GM19035 (cell line): ENCODE data around the gene KCNIP2.

Experiments used
- ATAC-seq: cut with Tn5 transposase; IDR thresholded peaks from one replicate; pipeline ENCODE4 v1.9.1; 2021; ENCODE audit not compliant: unreplicated experiment

The KCNIP2 gene

DNA sequence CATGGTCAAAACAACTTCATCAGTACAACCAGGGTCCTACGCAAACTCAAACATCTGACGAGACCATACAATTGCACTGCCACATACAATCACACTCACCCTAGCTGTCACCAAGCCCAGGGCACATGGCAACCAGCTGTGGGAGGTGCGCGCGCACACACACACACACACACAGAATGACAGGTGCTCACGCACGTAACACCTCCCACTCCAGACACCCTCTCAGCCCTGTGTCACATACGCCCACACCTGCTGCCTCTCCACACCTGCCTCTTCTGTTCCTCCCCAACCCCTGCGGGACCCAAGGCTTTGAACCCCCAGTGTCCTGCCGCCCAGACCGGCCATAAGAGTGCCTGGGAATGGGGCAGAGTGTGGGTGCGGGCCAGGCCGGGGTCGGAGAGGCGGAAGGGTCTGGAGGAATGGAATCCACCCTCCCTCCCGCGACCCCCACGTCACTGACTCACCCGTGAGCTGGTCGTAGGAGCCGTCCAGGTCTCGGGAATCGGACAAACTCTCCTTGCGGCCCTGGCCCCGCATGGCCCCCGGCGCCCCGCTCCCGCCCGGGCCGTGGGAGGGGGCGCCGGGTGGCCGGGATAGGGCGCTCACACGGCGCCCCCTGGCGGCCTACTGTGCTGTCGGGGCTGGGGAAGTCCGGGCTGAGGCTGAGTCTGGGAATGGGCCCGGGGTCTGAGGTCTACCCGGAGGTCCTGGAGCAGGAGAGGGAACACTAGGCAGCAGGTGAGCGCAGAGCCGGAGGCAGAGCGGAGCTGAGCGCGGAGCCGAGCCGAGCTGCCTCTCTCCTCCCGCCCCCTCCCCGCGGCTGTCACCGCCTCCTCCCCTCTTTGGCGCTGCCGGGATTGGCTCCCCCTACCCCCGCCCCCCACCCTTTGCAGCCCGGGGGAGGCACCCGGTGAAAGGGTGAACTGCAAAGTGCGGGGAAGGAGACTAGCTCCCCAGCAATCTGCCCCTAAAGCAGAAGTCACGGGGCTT is at the start of gene KCNIP2:
Gene KCNIP2, minus strand, starts transcription at position 769 of the 990 bp plus-strand sequence. Its CDS starts 232 bp downstream, at position 537.
- no peak for ATAC-seq

DNA sequence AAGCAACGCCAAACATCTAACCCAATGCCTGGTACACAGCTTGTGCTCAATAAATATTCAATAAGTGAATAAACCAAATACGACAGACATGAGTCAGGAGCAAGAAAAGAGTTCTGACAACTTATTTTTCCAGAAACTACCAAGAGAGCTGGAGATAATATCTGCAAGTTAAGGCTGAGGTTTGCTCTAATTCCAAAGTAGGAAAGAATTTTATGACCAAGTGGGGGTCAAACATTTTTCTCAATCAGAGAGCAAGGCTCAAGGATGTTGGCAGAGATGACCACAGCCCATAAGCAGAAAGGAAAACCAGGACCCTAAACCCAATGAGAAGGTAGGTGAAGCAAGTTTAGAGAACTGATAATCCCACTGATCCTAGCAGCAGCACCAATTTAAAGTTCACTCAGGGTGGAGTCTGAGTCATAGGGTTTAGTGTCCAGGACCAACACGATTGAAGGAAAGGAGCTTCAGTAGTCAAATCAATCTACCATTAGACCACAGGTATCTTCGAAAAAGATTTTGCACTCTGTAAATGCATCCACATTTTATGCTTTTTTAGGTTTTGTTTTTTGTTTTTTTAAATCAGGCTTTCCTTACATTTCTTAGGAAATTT is 49.3 kb upstream of the KCNIP2 start:
- no peak for ATAC-seq

DNA sequence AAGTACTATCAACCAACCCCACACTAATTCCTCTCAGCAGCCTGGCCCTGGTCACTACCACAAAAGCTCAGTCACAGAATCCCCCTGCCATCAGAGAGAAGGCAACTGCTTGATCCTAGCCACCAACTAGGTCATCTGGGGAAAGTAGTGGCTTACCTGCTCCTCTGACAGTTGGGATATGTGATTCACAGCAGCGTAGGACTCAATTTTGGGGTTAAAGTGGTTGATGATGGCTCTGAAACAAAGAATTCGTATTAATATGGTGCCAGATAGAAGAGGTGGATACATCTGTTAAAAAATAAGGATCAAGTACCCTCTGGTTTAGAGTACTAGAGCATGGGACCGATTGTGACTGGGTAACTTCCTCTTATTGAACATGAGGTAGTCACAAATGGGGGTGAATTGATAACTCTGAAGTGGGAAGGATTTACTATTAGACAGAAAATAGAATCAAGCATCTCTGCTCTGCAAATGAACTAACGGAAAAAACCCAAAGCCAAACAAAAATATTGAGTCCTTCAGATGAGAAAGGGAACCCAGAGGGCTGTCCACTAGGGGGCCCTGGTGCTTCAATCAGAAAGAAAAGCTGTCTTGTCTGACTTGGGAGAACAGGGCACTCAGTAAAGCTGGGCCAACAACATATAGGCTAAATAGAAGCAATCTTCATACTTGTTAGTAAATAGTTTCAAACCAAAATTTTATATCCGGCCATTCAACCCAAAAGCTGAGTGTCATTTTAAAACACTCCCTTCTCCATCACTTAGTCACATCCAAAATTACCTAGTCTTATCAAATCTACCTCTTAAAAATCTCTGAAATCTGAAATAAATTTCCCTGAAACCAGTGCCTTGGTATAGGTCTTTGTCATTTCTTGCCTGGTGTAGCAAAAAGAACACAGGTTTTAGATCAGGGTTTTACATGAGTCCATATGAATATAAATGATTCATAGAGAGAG is 45.9 kb upstream of the KCNIP2 start:
- ATAC-seq = peak; percentile 69

DNA sequence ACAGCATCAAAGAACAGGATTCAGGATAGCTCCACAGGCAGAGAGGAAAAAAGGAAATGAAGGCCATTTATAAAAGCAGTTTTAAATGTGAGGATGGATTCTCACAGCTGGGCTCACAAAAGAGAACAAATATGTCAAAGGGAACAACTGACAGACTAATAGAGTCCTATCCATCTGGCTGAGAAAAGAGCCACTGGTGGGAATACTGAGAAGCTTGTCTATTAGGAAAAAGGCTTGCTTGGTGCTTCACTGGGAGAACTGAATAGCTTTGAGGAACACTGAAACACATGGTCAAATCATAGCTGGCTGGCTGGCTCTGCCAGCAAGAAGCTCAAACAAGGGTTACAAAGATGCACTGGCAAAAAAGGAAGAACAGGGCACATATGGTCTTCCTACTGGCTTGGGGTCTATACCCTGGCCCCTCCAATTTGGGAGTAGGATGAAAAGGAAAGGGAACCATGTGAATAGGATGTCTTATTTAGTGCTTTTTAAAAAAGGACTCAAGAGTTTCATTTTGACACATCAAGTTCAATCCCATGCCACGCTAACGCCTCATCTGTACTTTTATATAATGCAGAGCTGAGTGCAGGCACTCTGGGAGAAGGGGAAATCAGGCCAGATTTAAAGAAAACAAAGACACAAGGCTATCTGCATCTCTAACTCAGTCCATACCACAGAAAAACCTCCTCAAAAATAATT is 44.8 kb upstream of the KCNIP2 start:
- no peak for ATAC-seq

DNA sequence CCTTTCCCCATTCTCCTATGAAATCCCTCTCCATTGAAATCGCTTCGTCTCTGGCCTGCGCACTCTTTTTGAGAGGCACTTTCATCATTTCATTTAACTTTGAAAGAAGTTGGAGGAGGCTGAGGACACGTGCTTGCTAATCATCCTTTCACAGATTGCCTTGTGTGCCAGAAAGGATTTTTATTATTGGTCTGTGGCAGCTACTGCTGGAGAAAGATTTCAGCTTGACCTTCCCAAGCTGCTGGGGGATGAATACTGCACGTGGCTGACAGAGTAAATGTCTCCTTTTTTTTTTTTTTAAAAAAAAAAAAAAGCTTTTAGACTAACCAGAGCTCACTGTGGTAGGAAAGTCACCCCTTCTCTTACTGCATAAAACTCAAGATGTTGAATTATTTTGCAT is 44.2 kb upstream of the KCNIP2 start:
- no peak for ATAC-seq

DNA sequence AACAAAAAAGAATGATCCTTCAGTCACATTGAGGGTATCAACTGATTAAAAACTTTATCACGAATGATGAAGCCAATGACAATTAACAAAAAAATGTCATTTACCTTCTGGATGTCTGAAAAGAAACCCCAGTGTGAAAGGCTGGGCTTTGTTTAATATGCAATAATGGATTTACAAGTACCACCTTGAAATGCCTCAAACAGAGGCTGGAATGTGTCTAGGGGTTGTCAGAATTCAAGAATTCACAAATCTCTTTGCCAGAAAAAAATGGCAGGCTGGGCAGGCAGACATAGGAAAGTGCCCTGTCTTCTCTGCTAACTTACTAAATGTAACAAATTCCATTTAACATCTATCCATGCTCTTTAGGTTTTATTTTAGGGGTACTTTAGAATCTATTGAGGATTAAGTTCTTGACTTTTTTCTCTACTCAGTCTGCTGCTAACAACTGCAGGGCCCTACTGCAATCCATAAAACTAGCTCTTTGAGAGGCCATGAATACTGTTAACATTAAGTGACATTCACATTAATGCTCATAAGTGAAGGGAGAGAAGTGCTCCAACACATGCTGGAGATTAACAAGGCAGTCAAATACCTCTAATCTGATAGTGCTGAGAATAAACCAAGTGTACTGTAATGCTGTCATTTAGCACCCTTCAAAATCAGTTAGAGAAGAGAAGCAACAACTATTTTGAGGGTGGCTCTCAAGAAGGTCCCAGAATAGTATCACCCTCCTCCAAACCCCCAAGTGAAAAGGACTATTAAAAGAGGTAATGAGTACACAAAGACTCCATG is 43.1 kb upstream of the KCNIP2 start:
- no peak for ATAC-seq

DNA sequence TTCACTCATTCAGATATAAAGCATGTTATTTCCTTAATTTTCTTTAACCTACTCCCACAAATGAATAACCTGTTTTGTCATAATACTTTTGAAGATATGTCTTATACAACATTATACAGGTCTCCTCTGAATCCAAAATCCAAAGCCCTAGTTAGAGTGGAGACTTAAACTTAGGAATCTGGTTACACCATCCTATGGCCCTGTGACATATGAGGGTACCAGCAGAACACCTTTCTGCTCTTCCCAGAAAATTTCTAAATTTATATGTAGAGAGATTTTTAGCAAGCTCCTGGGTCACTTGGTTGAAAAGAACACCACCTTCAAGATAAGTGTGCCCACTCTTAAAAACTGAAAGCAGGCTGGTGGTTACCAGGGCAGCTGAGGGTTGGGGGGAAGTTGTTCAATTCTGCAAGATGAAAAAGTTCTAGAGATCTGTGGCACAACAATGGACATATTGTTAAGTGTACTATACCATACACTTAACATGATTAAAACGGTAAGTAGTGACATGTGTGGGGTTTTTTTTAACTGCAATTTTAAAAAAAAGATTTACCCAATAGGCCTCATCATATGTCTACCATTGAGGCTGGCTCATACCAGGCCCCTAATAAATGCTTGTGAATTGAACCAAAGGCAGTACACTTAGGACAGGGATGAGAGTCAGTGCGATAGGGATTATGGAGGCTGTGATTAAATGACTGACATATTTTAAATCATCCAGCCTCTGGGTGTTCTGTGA is 37.6 kb upstream of the KCNIP2 start:
- no peak for ATAC-seq

DNA sequence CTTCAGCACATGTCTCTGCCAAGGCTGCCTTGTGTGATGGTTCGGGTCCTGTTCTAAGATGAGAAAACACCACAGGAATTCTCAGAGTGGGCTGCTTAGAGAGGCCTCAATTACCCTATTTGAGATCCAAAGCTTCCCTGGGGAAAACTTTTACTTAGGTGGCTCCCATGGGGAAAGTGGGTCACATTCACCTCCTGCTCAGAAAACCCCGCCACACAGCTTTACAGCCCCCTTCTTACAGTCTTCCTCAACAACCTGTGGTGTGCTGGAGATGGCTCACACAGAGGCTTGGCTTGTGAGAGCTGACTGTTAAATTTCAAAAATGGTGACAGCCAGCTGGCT is 36.6 kb upstream of the KCNIP2 start:
- no peak for ATAC-seq

DNA sequence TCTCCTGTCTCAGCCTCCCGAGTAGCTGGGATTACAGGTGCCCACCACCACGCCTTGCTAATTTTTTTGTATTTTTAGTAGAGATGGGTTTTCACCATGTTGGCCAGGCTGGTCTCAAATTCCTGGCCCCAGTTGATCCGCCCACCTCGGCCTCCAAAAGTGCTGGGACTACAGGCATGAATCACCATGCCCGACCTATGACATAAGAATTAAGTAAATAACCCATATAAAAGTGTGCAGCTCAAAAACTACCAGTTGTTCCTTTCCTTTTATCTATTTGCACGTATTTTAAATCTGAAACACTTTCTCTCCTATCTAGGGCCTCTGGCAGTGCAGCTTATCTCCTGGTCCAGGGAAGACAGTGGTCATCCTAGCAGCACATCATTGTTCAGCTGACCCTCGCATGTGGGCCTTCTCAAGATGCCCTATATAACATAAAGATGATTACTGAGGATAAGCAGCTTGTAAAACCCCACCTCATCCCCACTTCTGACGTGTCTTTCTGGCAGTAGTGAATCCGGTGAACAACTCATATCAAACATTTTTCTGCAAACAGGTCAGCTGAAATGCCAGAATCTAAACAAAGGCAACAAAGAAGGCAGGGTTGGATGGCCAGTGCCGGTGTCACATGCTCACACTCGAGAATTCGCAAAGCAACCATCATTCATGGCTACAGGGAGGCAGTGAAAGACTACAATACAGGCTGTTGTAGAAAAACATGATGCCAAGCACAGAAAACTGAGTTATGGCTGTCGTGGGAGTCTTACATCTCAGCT is 36.0 kb upstream of the KCNIP2 start:
- no peak for ATAC-seq

DNA sequence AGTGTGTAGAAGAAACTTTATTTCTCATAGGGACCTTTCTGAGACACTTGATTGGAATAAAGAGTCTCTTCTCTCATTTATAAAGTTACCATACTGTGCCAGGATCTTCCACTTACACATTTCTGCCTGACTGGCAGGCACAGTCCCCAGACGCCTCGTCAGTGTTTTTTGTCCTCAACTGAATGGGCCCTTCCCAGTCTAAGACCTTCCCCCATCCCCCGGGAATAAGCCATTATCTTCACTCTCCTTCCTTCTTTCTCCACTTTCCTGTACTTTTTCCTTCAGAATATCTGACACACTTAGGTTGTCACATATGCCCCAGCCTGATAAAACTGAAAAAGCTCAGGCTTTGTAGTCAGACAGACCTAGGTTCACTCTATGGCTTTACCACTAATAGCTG is 35.3 kb upstream of the KCNIP2 start:
- no peak for ATAC-seq

DNA sequence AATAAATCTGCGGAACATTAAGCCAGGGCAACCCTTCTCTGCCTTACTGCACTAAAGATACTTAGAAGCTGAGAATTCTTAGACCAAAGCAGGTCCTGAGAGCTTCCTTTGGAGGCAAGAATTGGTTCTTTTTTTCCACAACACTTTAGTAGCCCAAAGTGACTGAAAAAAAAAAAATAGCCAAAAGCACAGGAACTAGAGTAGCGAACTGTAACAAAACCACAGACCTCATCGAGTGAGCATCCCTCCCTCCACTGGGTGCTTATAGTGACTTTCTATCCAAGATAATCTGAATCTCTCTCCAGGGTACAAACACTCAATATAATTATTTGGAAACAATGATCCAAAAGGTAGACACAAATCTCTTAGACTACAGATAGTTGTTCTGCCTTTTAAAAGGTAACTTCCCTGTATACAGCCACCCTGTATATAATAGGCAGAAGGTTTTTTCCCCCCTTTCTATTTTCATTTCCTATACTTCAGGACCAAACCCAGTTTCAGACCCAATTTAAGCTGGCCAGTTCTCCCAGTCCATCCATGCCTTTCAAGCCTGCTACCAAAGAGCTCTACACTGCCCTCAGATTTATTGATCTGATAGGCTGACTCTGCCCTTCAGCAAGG is 31.6 kb upstream of the KCNIP2 start:
- ATAC-seq = no peak

DNA sequence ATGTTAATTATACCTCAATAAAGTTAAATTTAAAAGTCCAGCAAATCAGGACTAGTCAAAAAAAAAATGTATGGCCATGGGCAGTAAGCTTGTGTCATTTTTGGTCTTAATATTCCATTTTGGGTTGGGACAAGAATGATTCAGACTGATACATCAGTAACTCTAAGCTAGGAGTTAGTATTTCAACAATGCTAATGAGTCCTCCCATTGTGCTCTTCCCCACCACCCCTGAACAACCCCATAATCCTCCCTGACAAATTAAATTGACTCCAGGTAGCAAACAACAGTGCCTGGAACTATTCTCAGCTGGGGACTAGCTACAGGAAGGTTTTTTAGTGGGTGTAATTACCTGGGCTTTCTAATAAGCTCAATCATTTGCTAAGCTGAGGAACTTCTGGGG is 30.7 kb upstream of the KCNIP2 start:
- ATAC-seq = no peak

DNA sequence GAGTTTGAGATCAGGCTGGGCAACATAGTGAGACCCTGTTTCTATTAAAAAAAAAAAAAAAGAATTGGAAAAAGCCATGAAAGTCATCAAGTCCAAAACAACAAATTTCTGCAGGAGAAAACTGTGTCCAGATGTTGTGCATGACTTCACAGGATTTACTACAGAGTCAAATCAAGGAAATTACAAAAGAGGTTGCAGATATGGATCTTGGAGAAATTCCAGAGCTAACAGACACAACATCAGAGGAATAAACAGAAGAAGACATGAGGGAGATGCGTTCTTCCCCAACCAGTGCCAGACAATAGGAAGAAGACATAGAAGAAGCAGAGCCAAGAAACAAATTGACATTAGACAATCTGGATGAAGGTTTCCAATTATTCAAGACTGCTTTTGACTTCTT is 24.3 kb upstream of the KCNIP2 start:
- no peak for ATAC-seq

DNA sequence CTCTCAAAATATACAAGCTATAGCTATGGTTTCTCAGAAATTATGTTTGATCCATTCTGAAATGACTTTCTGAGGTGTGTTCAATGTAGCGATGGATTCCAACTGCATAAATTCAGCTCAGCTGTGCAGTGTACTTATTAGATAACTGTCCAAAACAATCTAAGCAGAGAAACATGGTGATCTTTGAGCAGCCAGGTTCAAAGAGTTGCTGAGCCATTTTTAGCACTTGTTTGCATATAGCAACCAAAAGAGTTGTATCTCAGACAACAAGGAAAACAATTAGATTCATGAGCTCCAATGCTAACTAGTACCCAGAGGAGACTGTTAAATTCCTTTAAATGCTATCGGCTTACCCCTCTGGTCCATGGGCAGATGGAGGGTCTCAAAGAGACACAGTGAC is 15.9 kb upstream of the KCNIP2 start:
- ATAC-seq = peak; percentile 57

DNA sequence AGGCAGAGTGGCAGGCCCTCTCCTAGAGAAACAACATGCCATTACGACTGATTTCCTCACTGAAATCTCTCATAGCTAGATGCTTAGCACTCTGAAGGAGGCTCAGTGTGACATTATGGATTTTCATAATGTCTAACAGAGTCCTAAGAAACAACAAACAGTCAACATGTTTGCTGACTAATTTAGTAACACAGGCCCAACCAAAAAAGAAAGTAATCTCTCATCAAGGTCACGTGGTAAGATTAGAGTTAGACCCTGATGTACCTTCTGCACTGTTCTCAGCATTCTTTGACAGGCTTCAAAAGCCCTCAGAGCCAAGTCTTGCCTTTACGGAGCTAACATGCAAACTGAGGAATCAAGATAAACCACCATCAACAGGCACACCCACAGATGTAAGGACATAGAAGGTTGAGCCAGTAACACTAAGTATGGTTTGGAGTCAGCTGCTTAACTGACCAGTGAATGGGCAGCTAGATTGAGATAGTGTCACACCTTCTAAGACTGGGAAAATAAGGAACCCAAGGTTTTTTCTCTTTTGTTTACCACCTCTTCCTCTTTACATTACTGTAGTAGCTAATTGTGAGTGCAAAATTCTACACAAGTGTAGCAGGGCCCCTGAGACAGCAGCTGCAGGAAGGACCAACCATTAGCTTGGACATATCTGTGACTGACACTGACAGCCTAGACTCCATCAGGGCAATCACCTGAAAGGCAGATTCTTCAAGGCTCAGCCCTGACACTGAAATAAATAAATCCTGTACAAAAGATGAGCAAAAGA is 15.3 kb upstream of the KCNIP2 start:
- ATAC-seq = peak; percentile 79

DNA sequence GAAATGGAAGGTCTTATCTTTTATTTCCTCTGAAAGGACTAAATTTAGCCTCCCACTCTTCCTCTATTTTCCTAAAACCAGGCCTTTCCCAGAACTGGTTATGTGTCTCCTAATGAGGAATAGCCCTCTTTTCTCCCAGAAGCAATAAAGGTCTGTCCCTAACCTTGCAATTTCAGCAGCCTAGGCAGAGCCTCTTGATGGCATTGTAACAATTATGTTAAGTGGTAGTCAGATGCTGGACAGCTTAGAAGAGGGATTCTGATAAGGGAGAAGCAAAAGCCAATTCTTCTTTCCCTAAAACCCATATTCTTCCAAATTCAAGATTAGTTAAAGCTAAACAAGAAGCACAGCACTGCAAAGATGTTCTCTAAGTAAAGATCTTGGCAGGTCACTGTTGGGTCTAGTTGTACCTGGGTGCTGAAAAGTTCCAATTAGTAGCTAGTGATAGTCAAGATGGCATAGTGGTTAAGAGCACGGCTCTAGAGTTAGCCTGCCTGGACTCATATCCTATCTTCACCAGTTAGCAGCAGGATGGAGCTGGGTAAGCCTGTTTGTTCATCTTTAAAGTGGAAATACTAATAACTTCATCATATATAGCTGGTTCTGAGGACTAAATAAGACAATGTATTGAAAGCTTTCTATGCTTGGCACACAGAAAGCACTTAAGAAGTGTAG is 14.3 kb upstream of the KCNIP2 start:
- no peak for ATAC-seq

DNA sequence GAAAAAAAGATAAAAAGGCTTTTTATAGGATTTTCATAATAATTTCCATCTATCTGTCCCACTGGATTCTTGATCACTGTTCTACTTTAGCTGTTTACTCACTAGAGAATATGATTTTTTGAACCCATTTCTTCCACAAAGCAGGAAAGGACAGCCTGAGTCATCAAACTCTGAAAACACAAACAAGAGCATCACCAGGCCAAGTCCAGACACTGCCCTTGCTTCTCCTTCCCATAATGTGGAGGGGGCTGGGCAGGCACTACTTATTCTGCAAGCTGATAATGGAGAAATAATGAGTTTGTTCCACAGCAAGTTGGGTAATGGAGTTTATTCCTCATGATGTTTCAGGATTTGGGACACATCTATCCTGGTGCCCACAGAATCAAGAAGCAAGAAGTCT is 13.0 kb upstream of the KCNIP2 start:
- no peak for ATAC-seq
